ENCODE measurements around the gene TOM1L2.

TOM1L2 gene

GRCh38 chr17:17835415-17836249 is 136.6 kb downstream of the TOM1L2 start:
- DNase-seq (ENCODE audit: low read depth), result no peak

GRCh38 chr17:17834974-17835373 is 137.2 kb downstream of the TOM1L2 start:
- no peak for DNase-seq (ENCODE audit: low read depth)

GRCh38 chr17:17833658-17834357 is 138.4 kb downstream of the TOM1L2 start:
- no peak for DNase-seq (ENCODE audit: low read depth)

DNA sequence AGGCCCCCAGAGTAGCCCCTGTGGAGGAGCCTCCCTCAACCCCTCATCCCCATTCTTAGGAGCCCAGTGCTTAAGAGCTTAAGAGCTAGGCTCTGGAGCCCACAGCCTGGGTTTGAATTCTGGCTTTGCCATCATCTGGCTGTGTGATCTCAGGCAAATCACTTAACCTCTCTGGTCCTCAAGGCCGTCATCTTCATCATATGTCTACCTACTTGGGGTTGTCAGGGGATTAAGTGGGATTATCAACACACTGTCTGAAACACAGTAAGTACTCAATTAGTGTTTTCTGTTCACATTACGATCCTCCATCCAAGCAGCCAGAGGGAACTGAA is 140.2 kb downstream of the TOM1L2 start:
- no peak for DNase-seq (ENCODE audit: low read depth)

DNA sequence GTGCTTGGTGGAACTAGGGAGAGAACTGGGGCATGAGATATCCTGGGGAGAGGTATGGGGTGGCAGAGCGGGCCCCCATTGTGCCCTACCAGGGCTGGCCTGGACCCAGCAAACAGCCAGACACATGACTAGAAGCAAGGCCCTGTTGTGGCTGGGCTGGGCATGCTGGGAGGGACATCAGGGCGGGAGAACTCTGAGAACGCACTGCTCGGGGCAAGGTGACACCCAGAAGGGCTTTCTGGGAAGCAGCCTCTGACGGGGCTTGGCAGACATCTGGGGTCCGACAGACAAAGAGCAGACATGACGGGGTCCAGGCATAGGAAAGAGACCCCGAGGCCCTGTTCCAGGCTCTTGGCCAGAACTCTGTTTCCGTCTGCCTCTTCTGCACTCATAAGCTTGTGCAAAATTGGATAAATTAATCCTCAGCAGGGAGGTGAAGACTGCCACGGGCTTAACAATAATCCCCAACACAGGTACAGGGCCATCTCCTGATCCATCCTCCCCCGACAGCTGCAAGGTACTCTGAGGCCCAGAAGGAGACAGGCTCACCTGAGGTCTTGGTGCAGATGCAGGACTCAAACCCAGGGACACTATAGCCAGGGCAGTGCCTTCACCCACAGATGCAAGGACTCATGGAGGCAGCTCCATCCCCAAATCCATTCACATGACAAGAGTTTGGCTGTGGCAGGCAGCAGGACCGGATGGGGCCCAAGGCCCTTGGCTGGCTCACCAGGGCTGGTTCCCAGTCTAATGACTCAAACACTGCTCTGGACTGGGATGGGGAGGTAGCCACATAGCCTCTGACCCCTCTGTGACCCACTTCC is 140.8 kb downstream of the TOM1L2 start:
- DNase-seq (ENCODE audit: low read depth), result no peak

DNA sequence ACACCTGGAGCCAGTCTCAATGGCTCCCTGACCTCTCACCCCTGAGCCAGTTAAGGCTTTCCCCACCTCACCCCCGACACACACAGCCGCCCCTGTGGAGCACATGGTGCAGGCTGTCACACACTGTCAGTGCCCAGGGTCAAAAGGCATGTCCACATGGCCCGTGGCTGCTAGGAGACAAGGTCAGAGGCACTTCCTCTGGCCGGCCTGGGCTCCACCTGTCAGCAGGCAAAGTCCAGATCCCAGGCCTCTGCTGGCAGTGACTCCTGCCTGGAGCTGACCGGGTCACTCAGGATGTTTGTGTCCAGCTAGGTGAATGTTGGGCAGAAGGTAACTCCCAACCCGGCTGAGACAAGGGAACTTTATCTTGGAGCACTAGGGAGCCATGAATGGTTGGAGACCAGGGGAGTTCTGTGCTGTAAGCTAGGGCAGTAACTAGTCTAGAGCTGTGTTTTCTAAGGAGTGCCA is 141.4 kb downstream of the TOM1L2 start:
- DNase-seq (ENCODE audit: low read depth), result no peak

GRCh38 chr17:17830269-17830567 is 142.0 kb downstream of the TOM1L2 start:
- no peak for DNase-seq (ENCODE audit: low read depth)

- DNase-seq (ENCODE audit: low read depth), result no peak
These were observed 144.2 kb downstream of the TOM1L2 start for GRCh38 chr17:17827826-17828621.

- DNase-seq (ENCODE audit: low read depth), result no peak
These were observed 145.0 kb downstream of the TOM1L2 start for GRCh38 chr17:17826942-17827785.

GRCh38 chr17:17826342-17826713 is 145.9 kb downstream of the TOM1L2 start:
- no peak for DNase-seq (ENCODE audit: low read depth)

DNA sequence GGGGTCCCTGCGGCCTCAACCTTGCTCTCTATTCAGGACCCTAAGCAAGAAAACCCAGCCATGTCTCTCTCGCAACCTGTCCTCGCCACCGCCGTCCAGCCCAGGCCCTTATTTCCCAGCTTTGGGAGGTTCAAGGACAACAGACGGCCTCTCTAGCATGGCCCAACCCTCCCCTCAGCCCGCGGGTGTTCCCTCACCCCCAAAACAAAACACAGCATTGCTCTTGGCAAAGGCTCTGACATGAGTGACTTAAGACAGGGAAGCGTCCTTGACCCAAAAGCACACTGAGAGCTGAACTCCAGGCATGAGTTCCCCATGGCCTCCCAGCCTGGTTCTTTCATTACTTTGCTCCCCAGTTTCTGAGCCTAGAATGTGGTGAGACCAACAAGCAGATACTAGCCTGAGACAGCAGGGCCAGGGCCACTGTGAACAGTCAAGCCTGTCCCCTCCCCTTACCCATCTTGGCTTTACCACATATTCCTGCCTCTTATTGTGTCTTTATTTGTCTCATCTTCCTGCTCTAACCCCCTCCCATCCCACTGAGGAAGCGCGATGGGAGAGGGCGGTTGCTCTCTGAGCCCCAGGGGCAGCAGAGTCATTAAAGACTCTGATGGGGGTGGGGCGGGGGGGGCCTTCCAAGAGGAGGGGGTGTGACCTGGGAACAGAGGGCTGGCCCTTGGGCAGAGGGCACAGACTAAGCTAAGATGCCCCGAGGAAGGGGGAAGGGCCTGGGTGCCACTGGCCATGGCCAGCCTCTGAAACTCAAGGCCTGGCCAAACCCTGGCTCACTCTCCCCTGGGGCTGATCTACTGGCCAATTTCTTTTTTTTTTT is 147.2 kb downstream of the TOM1L2 start:
- no peak for DNase-seq (ENCODE audit: low read depth)

DNA sequence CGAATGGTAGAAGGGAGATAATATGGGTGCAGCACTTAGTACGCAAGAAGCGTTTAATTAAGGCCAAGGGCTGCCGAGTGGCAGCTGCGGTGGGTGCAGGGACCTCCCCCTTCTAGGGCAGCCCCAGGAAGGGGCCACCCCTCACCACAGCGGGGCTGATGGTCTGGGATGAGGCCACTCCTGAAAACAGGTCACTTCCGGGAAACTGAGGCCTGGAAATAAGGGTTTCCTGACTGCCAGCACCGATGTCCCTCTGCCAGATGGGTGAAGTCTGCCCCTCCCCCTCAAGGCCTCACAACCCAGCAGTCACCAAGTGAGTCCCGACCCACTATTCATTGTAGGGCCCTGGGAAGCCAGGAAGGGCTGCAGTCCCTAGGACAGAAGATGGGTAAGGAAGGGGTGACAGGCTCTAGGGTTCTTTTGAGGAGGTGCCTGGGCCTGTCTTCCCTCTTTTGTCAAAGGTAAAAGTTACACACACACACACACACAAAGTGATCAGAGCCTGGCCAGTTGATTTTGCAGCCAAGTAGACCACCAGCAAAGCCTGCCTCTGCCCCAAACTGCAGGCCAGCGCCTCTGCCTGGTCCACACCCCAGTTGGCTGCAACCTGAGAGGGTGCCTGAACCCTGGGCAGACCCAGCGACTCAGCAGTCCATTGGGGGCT is 147.9 kb downstream of the TOM1L2 start:
- no peak for DNase-seq (ENCODE audit: low read depth)

DNA sequence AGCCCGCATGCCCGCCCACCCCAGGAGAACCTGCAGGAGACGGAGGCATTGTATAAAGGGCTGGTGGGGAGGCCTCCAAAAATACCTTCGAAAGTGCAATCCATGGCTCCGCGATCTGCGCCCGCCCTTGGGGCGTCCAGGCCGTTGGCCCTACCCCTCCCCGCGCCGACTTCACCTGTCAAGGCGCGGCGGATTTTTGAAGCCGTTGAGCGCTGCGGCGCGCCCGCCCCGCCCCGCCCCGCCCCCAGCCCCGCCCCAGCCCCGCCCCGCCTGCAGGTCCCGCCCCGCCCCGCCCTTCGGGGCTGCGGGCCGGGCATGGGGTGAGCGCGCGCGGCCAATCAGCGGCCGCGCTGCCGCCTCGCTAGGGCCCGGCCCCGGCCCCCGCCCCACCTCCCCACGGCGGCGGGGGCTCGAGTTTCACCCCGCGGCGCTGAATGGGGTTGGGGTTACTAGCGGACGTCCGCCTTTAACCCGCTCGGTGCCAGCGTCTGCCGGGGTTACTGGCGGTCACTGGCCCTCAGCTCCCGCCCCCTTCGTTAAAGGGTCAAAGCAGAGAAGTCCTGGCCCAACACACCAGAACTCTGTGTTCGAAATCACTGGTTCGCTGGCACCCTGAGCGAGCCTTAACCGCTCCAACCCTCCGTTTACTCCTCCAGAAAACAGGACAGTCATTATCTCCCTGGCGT is 148.6 kb downstream of the TOM1L2 start:
- peak; percentile 66 for DNase-seq (ENCODE audit: low read depth)

GRCh38 chr17:17822616-17823015 is 149.6 kb downstream of the TOM1L2 start:
- no peak for DNase-seq (ENCODE audit: low read depth)

DNA sequence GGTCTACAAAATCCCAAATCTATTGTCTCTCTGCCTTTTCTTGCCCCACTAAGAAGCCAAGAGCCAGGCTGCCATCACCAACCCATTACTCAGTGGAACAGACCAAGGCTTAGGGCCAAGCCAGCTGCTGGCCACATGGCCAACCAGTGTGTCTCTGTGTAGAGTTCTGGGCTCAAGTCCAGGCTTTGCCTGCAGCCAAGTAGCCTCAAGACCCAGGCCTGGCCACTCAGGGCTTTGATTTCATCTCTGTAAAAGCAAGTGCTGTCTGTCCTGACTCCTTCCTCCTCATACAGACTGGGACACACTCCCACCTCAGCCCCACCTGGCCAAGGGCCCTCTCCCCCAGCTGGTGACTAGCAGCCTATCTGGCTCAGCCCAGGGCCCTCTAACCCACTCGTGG is 150.0 kb downstream of the TOM1L2 start:
- DNase-seq (ENCODE audit: low read depth), result peak; percentile 91

DNA sequence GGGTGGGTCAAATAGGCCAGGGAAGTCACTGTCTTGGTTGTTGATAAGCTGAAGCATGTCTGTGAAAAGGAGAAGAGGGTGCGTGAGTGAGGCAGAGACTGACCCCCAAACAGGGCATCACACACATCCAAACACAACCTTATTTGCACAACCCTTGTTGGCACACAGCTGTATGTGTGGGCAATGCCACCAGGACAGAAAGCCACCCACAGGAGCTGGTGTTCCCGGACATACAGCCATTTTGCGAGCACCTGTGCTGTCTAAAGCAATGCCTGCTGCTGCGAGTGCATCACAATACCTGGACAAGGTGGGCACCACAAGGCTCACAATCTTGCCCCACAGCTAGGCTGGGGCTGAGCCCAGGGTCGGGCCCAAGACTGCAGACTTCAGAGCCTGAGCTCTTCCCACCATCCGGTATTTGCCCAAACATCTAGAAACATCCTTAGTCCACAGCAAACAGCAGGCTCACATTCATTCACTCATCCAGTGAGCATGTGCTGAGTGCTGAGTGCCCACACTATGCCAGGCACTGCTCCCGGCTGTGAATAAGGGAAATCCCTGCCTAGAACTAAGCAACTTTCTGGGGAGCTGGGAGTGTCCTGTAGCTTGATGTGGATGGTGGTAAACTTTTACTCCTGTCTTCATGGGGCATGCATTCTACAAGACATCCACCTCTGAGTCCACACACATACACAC is 151.6 kb downstream of the TOM1L2 start:
- DNase-seq (ENCODE audit: low read depth), result no peak

DNA sequence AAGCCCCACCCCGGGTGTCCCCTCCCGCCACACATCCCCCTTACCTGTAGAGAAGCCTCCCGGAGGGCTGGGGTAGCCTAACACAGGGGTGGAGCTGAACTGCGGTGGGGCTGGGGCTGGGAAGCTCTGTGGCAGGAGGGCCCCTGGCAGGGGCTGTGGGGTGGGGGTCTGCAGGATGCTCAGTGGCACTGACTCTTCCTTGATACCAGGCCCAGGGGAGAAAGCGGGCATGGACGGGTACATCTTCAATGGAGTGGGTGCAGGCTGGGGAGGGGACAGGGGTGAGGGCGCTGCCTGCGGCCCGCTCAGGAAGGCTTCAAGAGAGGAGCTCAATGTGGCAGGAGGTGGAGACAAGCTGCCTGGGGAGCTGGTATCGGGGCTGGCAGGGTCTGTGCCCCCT is 152.2 kb downstream of the TOM1L2 start:
- DNase-seq (ENCODE audit: low read depth), result no peak

- peak; percentile 71 for DNase-seq (ENCODE audit: low read depth)
These were observed 152.6 kb downstream of the TOM1L2 start for GRCh38 chr17:17819561-17819995.
